Measurements from ENCODE around the gene PLXND1.

PLXND1 gene

DNA sequence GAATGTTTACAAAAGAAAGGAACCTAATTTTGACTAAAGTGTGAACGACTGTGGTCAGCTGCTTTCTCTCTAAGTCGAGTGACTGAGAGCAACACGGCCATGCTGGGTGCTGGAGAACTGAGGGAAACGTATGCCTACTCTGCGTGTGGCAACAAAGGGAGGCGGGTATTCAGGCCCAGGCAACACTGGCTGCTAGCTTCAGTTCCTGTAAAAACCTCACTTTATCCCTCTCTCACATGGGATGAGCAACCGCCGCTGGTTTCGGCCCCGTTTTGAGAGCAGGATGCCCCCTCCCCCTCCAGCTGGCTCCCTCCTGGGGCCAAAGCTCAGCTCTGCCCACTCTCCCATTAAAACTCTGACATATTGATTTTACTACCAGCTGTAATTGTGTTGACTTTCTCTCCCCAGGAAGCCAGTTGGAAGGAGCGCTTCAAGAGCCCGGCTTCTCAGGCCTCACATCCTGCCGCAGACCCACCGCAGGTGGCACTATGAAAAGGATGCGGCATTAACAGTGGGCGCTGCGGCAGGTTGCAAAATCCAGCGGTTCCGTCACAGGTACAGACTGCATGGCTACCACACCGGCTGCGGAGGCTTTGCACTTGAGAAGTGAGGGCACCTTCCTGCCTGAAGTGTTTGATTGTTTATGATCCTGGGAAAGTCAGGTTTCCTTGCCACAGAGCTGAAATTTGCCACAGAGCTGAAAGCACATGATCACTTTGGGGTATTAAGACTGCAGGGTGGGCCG is 12.7 kb downstream of the PLXND1 start:
- Histone ChIP-seq H3K4me1 (peaks cover 18 to 97% (median 83%) of the 10 kb centered on the region in 4 donors), H3K27me3 (no peaks in the 10 kb centered on the region), H3K9me3 (no peaks in the 10 kb centered on the region), H3K27ac (peak overlapping the region; percentile 88 to 90), H3K36me3 (no peaks in the 10 kb centered on the region), H3K4me3 (peak overlapping the region in 1 of 2 donors; percentile 22)
- DNase-seq, result no peak
- TF ChIP-seq, protein P1, sequence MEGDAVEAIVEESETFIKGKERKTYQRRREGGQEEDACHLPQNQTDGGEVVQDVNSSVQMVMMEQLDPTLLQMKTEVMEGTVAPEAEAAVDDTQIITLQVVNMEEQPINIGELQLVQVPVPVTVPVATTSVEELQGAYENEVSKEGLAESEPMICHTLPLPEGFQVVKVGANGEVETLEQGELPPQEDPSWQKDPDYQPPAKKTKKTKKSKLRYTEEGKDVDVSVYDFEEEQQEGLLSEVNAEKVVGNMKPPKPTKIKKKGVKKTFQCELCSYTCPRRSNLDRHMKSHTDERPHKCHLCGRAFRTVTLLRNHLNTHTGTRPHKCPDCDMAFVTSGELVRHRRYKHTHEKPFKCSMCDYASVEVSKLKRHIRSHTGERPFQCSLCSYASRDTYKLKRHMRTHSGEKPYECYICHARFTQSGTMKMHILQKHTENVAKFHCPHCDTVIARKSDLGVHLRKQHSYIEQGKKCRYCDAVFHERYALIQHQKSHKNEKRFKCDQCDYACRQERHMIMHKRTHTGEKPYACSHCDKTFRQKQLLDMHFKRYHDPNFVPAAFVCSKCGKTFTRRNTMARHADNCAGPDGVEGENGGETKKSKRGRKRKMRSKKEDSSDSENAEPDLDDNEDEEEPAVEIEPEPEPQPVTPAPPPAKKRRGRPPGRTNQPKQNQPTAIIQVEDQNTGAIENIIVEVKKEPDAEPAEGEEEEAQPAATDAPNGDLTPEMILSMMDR (IDR thresholded peaks at IDR 0.05), result no peak
- intact Hi-C loops (cut with DNase I; ENCODE audit: low total_unique reads), result no loop called here

DNA sequence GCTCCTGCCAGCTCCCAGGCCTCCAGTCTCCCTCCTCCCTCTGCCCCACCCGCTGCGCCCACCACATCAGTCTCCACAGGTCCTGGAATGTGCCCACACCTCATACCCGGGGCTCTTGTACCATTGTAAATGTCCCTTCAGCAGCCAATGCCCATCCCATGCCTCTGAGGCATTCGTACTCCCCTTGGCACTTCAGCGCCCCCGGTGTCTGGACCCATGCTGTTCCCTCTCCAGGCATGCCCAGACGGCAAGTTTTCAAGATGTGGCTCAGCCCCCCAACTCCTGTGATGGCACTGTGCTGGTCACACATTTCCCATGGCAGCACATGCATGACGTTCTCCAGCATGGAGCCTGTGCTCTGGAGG is 13.3 kb downstream of the PLXND1 start:
- Histone ChIP-seq H3K27ac (peak overlapping the region; percentile 88 to 90), H3K4me3 (peak overlapping the region; percentile 22), H3K36me3 (peaks cover 0 to 5% (median 1%) of the 10 kb centered on the region in 3 donors), H3K27me3 (no peaks in the 10 kb centered on the region), H3K9me3 (no peaks in the 10 kb centered on the region), H3K4me1 (peaks cover 14 to 96% (median 78%) of the 10 kb centered on the region in 4 donors)
- DNase-seq, result no peak
- intact Hi-C loops (cut with DNase I; ENCODE audit: low total_unique reads), result no loop called here
- TF ChIP-seq, protein P1 (IDR thresholded peaks at IDR 0.05), result no peak

DNA sequence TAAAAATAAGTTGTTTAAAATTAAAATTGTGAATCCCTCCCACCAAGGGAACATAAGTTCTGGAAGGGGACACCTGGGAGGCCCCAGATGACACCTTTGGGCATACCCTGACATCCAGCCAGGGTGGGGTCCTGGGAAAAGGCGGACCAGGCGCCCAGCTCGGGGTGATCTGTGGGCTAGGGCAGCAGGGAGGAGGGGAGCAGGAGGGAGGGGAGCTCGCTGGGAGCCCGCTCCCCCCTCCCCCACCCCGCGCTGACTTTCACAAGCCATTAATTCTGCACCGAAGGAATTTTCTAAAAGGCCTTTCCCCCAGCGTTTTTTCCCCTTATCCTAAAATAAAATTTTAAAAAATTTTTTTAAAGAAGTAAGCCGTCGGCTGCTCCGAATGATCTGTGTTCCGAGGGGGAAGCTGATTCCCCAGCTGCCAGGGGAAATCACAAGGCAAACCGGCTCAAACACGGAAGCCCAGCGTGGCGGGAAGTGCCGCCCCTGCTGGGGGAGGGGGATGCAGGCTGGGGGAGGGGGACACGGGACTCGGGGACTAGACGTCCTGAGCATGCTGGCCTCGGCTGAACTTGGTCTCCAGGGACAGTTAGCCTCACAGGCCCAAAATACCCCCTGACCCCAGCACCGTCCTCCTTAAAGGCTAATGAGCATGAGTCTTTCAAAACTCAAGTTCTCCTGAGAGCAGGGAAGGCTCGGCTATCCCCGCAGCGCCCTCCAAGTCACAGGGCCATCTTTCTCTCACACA is 13.9 kb downstream of the PLXND1 start:
- peak; percentile 82 to 95 for DNase-seq
- Histone ChIP-seq H3K36me3 (peaks cover 0 to 10% (median 8%) of the 10 kb centered on the region in 3 donors), H3K27me3 (no peaks in the 10 kb centered on the region), H3K4me1 (peaks cover 10 to 95% (median 71%) of the 10 kb centered on the region in 4 donors), H3K4me3 (peak overlapping the region; percentile 22), H3K9me3 (no peaks in the 10 kb centered on the region), H3K27ac (peak overlapping the region; percentile 88 to 90)
- TF ChIP-seq, protein P1 (IDR thresholded peaks at IDR 0.05), result no peak
- intact Hi-C loops (cut with DNase I; ENCODE audit: low total_unique reads), result no loop called here

DNA sequence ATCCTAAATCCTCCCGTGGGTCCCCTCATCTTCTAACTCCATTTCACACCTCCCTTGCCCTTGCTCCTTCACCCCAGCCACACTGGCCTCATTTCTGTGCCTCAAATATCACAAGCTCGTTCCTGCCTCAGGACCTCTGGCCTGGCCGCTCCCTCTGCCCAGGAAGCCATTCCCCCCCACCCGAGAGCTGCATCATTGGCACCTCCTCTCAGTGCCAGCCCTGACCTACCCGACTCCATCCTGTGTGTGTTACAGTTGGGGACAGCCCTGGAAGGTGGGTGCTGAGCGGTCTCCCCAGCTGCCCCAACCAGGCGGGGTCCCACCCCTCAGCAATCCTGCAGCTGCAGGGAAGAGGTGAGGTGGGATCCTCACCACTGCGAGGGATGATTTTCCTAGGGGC is 14.5 kb downstream of the PLXND1 start:
- Histone ChIP-seq H3K27me3 (no peaks in the 10 kb centered on the region), H3K4me1 (peaks cover 7 to 95% (median 65%) of the 10 kb centered on the region in 4 donors), H3K27ac (peak overlapping the region; percentile 88 to 90), H3K9me3 (no peaks in the 10 kb centered on the region), H3K4me3 (peak overlapping the region; percentile 22), H3K36me3 (peaks cover 0 to 14% (median 10%) of the 10 kb centered on the region in 3 donors)
- TF ChIP-seq, protein P1 (IDR thresholded peaks at IDR 0.05), result no peak
- no peak for DNase-seq
- intact Hi-C loops (cut with DNase I; ENCODE audit: low total_unique reads), result no loop called here

DNA sequence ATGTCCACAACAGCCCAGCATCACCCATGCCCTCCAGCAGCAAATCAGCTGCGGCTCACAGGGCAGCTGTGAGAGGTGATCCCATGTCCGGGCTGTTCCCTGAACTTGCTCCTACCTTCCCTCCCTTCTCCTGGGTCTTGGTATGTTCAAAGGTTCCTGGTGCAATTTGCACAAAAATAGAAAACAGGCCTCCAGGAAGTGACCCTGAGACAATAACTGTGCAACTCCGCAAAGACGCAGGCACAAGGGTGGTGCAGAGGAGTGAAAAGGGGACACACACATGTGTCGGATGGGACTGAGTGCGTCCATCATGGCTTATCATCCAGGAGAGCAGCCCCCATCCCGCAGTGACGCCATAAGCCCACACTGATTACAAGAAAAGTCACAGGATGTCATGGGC is 16.3 kb downstream of the PLXND1 start:
- H3K4me3 ChIP-seq, result no peak overlapping the region
- H3K27ac ChIP-seq, result no peak overlapping the region
- no peaks in the 10 kb centered on the region for H3K27me3 ChIP-seq
- H3K36me3 ChIP-seq, result peaks cover 5 to 31% (median 23%) of the 10 kb centered on the region in 3 donors
- intact Hi-C loops (cut with DNase I; ENCODE audit: low total_unique reads), result no loop called here
- TF ChIP-seq, protein P1 (IDR thresholded peaks at IDR 0.05), result no peak
- H3K9me3 ChIP-seq, result no peaks in the 10 kb centered on the region
- peaks cover 7 to 85% (median 48%) of the 10 kb centered on the region in 4 donors for H3K4me1 ChIP-seq
- DNase-seq, result no peak
